GM12878 (cell line): ENCODE data around the gene MAGI1. TPM values are rescaled to one million over a fixed set of nuclear protein-coding genes. Genes with fewer than 3 reads are reported as not detected.

Experiments used
- ATAC-seq: fragments of 200-7000 bp; cut with Tn5 transposase; 3 replicates; pipeline ENCODE4 v1.9.1; 2020; ENCODE audit warnings: mild to moderate bottlenecking, moderate library complexity
- BruUV-seq: library from RNA; stranded (reverse); fragments of 400-500 nt; replicated peaks from 2 replicates; lab custom pipeline; 2021; lab: Mats Ljungman, UMichigan
- CTCF ChIA-PET: fragments of 300-600 bp; sonication (Branson Sonifier 250); formaldehyde crosslinking; extraction: SDS; loops from one replicate; lab custom pipeline; 2021; ENCODE audit warnings: inconsistent platforms; lab: Yijun Ruan, JAX
- POLR2A ChIA-PET: fragments of 350-600 bp; formaldehyde crosslinking; extraction: SDS; loops from one replicate; lab custom pipeline; 2021; ENCODE audit warnings: inconsistent platforms; lab: Charles Lee
- RAD21 ChIA-PET: fragments of 300-600 bp; sonication (Branson Sonifier 250); formaldehyde crosslinking; loops from one replicate; lab custom pipeline; 2023; ENCODE audit warnings: antibody characterized with exemption; ENCODE audit not compliant: unreplicated experiment; lab: Charles Lee
- SMC1A ChIA-PET: fragments of 300-600 bp; sonication (Branson Sonifier 250); formaldehyde crosslinking; loops from one replicate; lab custom pipeline; 2023; ENCODE audit not compliant: unreplicated experiment, uncharacterized antibody; lab: Charles Lee
- DNase-seq: peaks from one replicate; pipeline ENCODE4 v3.0.0-alpha.2; 2011; ENCODE audit warnings: low read depth, low spot score
- FAIRE-seq: peaks from 3 replicates; lab custom pipeline; 2011; peaks lifted over from hg19 to GRCh38; lab: Jason Lieb, UNC
- H2AFZ ChIP-seq: 2 replicates; pipeline ENCODE4 v1.6.0; 2011; ENCODE audit warnings: low read depth, low read length, control low read depth; ENCODE audit not compliant: control insufficient read depth
- H3K27ac ChIP-seq: 2 replicates; pipeline ENCODE4 v1.5.1; 2011; ENCODE audit warnings: control low read depth; ENCODE audit not compliant: control insufficient read depth, insufficient read depth
- H3K27me3 ChIP-seq, 2 experiments: replicated peaks in 1 of 2; 2 replicates each; pipeline versions ENCODE4 v1.6.0 to v1.6.1; 2011; ENCODE audit warnings: low read length in 1 of 2; ENCODE audit not compliant: control insufficient read depth in 2 of 2, insufficient read depth in 2 of 2
- H3K36me3 ChIP-seq, 2 experiments: 2 replicates each; pipeline ENCODE4 v1.5.1; 2011; ENCODE audit warnings: low read length in 1 of 2; ENCODE audit not compliant: control insufficient read depth in 2 of 2, insufficient read depth in 2 of 2
- H3K4me1 ChIP-seq: 2 replicates; pipeline ENCODE4 v1.6.1; 2011; ENCODE audit warnings: mild to moderate bottlenecking, low read length, moderate library complexity, mixed read lengths; ENCODE audit not compliant: control insufficient read depth, insufficient read depth
- H3K4me2 ChIP-seq: 2 replicates; pipeline ENCODE4 v1.6.0; 2011; ENCODE audit warnings: control low read depth; ENCODE audit not compliant: control insufficient read depth, insufficient read depth
- H3K4me3 ChIP-seq: fragments of 200-600 bp; sonication (generic); 2 replicates; pipeline ENCODE4 v1.5.1; 2016
- H3K79me2 ChIP-seq: 2 replicates; pipeline ENCODE4 v1.6.0; 2011; ENCODE audit warnings: low read length; ENCODE audit not compliant: control insufficient read depth, insufficient read depth
- H3K9ac ChIP-seq: 2 replicates; pipeline ENCODE4 v1.8.0; 2011; ENCODE audit warnings: low read length, control low read depth, mixed read lengths; ENCODE audit not compliant: control insufficient read depth, insufficient read depth
- H3K9me3 ChIP-seq: replicated peaks from 3 replicates; pipeline ENCODE4 v1.5.1; 2011; ENCODE audit warnings: mild to moderate bottlenecking, low read length; ENCODE audit not compliant: control insufficient read depth, insufficient read depth
- H4K20me1 ChIP-seq: 2 replicates; pipeline ENCODE4 v1.6.0; 2011; ENCODE audit not compliant: control insufficient read depth, insufficient read depth
- BHLHE40 ChIP-seq, 2 experiments: fragments of 450-650 bp in 1 of 2; IDR thresholded peaks; 2 replicates each; pipeline ENCODE4 v1.6.1; 2011 to 2017; ENCODE audit warnings: low read depth in 2 of 2, borderline replicate concordance in 1 of 2, improper control_type of control experiment in 1 of 2, low read length in 1 of 2, mild to moderate bottlenecking in 1 of 2
- GATAD2B ChIP-seq: fragments of 450-650 bp; conservative IDR thresholded peaks from 2 replicates; pipeline ENCODE4 v1.6.1; 2017; ENCODE audit warnings: low read depth, mild to moderate bottlenecking, moderate library complexity
- POLR2A ChIP-seq: IDR thresholded peaks from 2 replicates; pipeline ENCODE4 v1.6.1; 2011; ENCODE audit warnings: low read depth, mild to moderate bottlenecking, low read length
- RELB ChIP-seq: fragments of 450-650 bp; IDR thresholded peaks from 2 replicates; pipeline ENCODE4 v1.6.1; 2017; ENCODE audit warnings: low read depth, mild to moderate bottlenecking, moderate library complexity
- SMARCA5 ChIP-seq: fragments of 450-650 bp; IDR thresholded peaks from 2 replicates; pipeline ENCODE4 v1.6.1; 2017; ENCODE audit warnings: mild to moderate bottlenecking
- ZZZ3 ChIP-seq: IDR thresholded peaks from 2 replicates; pipeline ENCODE4 v1.6.1; 2011; ENCODE audit warnings: low read depth; ENCODE audit not compliant: control insufficient read depth, insufficient read length
- WGBS: methylation state at CpG from one replicate; pipeline ENCODE4 v1.1.6; 2016; ENCODE audit warnings: low lambda C conversion rate; ENCODE audit not compliant: insufficient replicate concordance, insufficient coverage; ENCODE audit errors: missing lambda C conversion rate; 5-methylcytosine and 5-hydroxymethylcytosine counted together
- in situ Hi-C: fragments of 300-500 bp; cut with MboI; formaldehyde crosslinking; loops from 9 replicates; pipeline ENCODE4 v1.14.3; 2018; ENCODE audit warnings: mixed read lengths
- intact Hi-C: fragments of 100-400 bp; cut with micrococcal nuclease; formaldehyde crosslinking; loops from one replicate; pipeline ENCODE4 v1.14.2; 2022; ENCODE audit not compliant: unreplicated experiment
- polyA plus RNA-seq, 11 experiments: library from polyadenylated mRNA; depleted of rRNA in 4 of 11; unstranded in 6 of 11; stranded (reverse) in 5 of 11; fragments of >200 nt; fragmentation: Nextera tagmentation in 4 of 11; fragmentation: Illumina TruSeq in 1 of 11; extraction: Ambion mirVana in 4 of 11; extraction: Trizol in 1 of 11; gene quantifications; 1 replicate in 1 of 11; 2 replicates in 10 of 11; pipeline versions ENCODE4 v1.2.1 to v1.2.3, GENCODE V29; 2011 to 2016; ENCODE audit warnings: inconsistent platforms in 2 of 11, missing spikeins in 2 of 11, low read depth in 1 of 11
- total RNA-seq, 4 experiments: library from RNA; depleted of rRNA in 3 of 4; stranded (reverse); fragments of >200 nt in 3 of 4; fragmentation: Illumina TruSeq in 1 of 4; extraction: Trizol in 1 of 4; gene quantifications; 2 replicates each; pipeline versions ENCODE4 v1.2.1 to v1.2.3, GENCODE V29; 2013 to 2021
- TF ChIP-seq, protein P1 (sequence below): fragments of 450-650 bp; IDR thresholded peaks from 2 replicates; pipeline ENCODE4 v1.6.1; 2018; ENCODE audit warnings: mild to moderate bottlenecking, low read depth, moderate library complexity; ENCODE audit not compliant: partially characterized antibody
- TF ChIP-seq, protein P2 (sequence below): IDR thresholded peaks from 2 replicates; pipeline ENCODE4 v1.6.1; 2012; ENCODE audit warnings: low read depth, low read length, improper control_type of control experiment
- TF ChIP-seq, protein P3 (sequence below): IDR thresholded peaks from 2 replicates; pipeline ENCODE4 v1.6.1; 2011; ENCODE audit warnings: borderline replicate concordance, low read depth, mild to moderate bottlenecking, moderate library complexity, low read length; ENCODE audit not compliant: insufficient read depth, poor library complexity, severe bottlenecking

Gene MAGI1
- total and polyA plus RNA-seq, 10 of the 15 experiments (the other 5 are each of a cell fraction or from before 2014, with no cell fraction given) = 0.02 to 3.3 (median 0.29) TPM; not detected in 1

- Histone ChIP-seq H3K9me3 (no peaks in the 10 kb centered on the region), H3K9ac (no peak overlapping the region), H3K4me1 (no peaks in the 10 kb centered on the region), H2AFZ (no peak overlapping the region), H3K79me2 (no peaks in the 10 kb centered on the region), H4K20me1 (no peaks in the 10 kb centered on the region), H3K27me3 (no peaks in the 10 kb centered on the region), H3K4me3 (no peak overlapping the region), H3K36me3 (no peaks in the 10 kb centered on the region), H3K4me2 (no peak overlapping the region), H3K27ac (no peak overlapping the region)
- FAIRE-seq (no peak), ATAC-seq (no peak), DNase-seq (no peak)
- SMC1A ChIA-PET = no interaction called here
- BruUV-seq = no TSS peak
- intact Hi-C loops = no loop called here
- in situ Hi-C loops = no loop called here
- TF ChIP-seq GATAD2B = no peak
- no peak for TF ChIP-seq POLR2A
- TF ChIP-seq, protein P1, sequence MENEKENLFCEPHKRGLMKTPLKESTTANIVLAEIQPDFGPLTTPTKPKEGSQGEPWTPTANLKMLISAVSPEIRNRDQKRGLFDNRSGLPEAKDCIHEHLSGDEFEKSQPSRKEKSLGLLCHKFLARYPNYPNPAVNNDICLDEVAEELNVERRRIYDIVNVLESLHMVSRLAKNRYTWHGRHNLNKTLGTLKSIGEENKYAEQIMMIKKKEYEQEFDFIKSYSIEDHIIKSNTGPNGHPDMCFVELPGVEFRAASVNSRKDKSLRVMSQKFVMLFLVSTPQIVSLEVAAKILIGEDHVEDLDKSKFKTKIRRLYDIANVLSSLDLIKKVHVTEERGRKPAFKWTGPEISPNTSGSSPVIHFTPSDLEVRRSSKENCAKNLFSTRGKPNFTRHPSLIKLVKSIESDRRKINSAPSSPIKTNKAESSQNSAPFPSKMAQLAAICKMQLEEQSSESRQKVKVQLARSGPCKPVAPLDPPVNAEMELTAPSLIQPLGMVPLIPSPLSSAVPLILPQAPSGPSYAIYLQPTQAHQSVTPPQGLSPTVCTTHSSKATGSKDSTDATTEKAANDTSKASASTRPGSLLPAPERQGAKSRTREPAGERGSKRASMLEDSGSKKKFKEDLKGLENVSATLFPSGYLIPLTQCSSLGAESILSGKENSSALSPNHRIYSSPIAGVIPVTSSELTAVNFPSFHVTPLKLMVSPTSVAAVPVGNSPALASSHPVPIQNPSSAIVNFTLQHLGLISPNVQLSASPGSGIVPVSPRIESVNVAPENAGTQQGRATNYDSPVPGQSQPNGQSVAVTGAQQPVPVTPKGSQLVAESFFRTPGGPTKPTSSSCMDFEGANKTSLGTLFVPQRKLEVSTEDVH = no peak
- no peak for TF ChIP-seq ZZZ3
- TF ChIP-seq, protein P2, sequence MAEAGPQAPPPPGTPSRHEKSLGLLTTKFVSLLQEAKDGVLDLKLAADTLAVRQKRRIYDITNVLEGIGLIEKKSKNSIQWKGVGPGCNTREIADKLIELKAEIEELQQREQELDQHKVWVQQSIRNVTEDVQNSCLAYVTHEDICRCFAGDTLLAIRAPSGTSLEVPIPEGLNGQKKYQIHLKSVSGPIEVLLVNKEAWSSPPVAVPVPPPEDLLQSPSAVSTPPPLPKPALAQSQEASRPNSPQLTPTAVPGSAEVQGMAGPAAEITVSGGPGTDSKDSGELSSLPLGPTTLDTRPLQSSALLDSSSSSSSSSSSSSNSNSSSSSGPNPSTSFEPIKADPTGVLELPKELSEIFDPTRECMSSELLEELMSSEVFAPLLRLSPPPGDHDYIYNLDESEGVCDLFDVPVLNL = no peak
- no peak for TF ChIP-seq BHLHE40 (IDR thresholded peaks at IDR 0.05; ENCODE audit: borderline replicate concordance in 1 of 2, low read depth in 2 of 2, low read length in 1 of 2)
- TF ChIP-seq, protein P3, sequence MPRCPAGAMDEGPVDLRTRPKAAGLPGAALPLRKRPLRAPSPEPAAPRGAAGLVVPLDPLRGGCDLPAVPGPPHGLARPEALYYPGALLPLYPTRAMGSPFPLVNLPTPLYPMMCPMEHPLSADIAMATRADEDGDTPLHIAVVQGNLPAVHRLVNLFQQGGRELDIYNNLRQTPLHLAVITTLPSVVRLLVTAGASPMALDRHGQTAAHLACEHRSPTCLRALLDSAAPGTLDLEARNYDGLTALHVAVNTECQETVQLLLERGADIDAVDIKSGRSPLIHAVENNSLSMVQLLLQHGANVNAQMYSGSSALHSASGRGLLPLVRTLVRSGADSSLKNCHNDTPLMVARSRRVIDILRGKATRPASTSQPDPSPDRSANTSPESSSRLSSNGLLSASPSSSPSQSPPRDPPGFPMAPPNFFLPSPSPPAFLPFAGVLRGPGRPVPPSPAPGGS = no peak
- TF ChIP-seq SMARCA5 = no peak
- no peak for TF ChIP-seq RELB
- RAD21 ChIA-PET = no interaction called here
- POLR2A ChIA-PET = interaction anchor here (0.6 kb wide), 1 partner anchor 413 kb away, joined by 6 read pairs; no protein-coding TSS in a partner anchor
- CTCF ChIA-PET = interaction anchor here (0.9 kb wide), 1 partner anchor 9 kb away, joined by 3 read pairs; no protein-coding TSS in a partner anchor
- 12% methylated on average over 4 of the region's 4 CpGs for WGBS
These were observed 297.2 kb downstream of the MAGI1 start for GRCh38 chr3:65741540-65741939.
